HG03060 (cell line): Measurements from ENCODE around the gene ABLIM2.

Source experiments
- ATAC-seq: cut with Tn5 transposase; IDR thresholded peaks from one replicate; pipeline ENCODE4 v1.9.1; 2021; ENCODE audit warnings: low read depth, moderate number of reproducible peaks; ENCODE audit not compliant: unreplicated experiment

The ABLIM2 gene

DNA sequence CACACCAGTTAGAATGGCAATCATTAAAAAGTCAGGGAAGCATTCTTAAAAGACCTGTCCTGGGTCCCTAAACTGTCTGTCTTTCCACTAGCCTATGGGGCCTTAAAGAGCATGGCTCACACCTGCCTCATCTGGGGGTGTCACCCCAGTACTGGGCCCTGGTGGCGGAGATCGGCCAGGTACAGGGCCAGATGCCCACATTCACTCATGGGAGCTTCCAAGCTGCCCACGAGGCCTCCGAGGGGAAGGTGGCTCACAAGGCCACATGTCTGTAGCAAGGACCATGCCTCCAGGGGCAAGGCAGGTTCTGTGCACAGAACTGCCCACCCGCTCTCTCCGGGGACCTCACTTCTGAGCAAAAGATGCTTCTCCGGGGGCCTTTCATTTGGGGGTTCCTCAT, 163.5 kb downstream of the ABLIM2 start:
- ATAC-seq, result no peak

DNA sequence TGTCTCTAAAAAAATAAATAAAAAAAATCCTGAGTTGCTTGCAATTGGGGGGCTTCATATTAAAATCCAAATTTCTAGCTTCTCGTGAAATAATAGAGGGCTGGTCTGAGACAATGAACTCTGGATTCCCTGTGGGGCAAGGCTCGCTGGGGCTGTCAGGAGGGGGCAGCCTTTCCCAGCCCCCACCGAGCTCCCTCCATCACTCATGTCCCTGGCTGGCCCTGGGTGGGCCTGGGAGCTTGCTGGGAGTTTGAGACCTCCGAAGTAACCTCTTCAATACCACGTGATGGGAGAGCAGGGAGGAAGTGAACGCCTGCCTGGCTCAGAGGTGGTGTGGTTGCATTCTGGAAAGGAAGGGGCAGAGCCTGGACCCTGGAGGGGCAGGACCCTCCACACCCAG, 164.9 kb downstream of the ABLIM2 start:
- no peak for ATAC-seq

DNA sequence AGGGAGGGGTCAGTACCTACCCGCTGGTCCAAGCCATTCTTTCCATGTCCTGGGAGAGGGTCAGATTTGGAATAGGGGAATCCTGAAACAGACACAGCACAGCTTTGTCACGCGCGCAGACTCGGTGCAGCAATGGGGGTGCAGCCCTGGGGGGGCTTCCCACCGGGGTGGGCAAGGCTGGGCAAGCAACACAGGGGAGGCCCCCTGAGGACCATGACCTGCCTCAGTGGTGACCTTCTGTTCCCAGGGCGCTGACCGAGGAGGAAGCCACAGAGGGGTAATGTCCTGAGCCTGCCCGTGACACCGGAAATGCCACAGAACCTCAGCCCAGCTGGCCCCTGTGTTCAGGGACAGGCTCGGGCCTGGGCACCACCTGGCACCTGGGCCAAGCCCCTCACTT, 165.8 kb downstream of the ABLIM2 start:
- no peak for ATAC-seq

DNA sequence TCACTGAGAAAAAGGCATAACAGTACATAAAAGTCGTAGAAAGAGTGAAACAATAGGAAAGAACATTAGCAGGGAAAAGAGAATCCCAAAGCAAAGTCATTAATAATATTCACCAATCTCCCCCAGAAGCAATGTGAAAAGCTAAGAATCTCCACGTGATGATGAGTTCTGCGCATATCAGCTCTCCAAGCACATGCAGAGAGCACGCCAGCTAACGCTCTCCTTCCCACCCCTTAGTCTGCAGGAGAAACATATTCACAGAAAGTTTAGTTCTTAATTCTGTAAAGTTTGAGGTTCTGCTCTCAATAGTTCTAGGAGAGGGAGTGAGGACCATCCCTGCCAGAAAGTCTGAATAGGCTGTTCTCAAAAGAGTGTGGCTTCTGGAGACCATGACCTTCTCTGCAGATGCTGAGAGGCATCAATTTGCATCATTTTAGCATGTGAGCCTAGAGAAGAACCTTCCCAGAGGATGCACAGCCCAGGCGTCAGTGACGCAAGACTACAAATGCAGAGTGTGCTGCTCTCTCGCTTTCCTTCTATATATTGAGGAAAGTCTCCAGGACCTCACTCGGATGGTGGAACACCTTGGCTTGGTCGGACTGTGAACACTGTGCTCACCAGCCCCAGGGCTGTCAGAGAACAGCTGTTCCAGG, 167.7 kb downstream of the ABLIM2 start:
- no peak for ATAC-seq

DNA sequence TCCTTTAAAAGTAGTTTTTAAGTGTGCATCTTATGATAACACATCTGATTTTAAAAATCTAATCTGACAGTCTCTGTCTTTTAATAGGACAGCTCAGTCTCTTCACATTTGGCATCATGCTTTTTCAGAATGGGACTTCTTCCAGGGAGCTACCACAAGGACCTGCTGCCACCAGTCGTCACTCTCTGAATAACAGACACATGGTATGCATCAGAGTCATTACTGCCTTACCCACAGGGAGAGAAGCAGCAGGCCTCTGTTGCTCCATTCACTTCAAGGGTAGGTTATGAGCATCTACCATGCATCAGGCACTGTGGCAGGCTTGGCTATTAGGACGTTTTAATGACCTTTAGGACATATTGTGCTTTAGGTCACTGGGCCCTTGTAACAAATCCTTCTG, 169.0 kb downstream of the ABLIM2 start:
- ATAC-seq, result no peak

DNA sequence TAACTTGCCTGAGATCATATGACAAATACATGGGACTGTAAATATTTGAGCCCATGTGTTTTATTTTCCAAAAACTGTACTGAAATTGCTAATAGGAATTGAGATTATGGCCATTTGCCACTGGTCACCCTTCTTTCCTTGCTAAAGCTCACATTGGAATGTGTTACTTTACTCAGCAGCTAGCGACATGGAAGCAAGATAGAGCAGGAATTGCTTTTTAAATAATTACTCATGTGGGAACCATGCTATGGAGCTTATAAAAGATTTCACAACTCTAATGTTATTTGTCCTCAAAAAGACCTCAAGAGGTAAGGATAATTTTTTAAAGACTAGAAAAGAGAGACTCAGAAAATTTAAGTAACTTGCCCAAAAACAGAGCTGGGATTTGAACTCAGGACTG, 170.2 kb downstream of the ABLIM2 start:
- no peak for ATAC-seq

DNA sequence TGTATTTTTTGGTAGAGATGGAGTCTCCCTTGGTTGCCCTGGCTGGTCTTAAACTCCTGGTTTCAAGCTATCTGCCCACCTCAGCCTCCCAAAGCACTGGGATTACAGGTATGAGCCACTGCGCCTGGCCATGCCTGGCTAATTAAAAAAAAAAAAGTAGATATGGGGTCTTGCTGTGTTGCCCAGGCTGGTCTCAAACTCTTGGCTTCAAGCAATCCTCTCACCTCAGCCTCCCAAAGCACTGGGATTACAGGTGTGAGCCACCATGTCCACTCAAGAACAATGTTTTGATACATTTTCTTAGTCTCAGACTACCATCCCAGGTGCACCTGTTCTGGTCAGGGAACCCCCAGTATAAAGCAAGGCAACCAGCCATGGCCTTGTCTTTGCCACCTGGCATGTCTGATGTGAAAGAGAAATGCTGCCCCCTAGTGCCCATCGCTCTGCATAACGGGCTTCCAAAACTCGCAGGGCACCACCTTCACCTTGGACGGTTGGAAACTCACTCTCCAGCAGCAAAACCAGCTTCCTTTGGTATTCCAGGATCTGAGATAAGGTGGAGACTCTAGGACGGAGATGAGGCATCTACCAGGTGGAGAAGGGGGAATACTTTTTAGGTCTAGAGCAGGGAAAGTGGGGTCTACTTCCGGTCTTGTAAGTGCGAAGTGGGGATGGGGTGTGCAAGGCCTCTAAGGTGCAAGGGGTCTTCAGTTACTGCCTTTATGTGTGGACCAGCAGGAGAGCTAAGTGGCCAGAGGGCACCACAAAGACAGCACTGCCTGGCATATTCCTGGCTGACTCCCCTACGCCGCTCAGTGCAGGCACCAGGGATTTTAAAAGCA, 171.2 kb downstream of the ABLIM2 start:
- no peak for ATAC-seq

DNA sequence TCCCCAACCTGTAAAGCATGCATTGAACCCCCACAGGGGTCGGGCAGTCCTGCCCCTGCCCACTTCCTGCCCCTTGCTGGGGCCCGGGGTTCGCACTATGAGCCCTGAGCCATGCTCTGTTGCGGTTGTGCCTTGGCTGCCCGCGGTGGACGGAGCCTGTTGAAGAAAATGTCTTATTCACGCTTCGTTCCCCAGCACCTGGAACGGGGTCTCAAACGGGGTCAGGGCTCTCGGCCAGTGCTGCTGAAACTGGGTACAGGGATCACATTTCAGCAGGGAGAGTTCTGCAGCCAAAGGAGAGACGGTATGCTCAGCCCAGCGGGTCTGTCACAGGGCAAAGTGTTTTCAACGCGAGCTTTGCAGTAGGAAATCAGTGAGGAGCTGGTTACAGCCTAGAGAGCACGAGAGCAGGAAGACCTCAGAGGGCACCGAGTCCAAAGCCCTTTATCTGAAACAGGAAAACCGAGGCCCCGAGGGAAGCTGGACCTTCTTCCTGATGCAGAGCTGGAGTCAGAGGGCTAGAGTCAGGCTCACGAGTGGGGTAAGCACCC, 172.6 kb downstream of the ABLIM2 start:
- no peak for ATAC-seq

DNA sequence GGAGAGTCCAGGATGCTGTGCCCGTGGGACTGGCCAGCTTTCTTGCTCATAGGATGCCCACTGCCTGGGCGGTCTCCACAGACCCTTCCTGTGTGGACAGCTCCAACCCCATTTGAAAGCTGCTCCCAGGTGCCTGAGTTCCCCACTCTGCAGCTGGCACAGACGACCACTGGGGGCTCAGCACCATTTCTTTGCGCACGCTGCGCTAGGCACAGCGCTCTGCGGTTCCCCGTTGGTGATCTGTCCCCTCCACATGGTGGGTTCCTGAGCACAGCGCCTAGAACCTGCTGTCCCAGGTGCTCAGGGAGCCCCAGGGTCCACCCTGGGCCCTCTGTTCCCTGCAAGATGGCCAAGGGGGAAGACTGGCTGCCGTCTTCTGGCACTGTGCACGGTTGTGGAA, 173.5 kb downstream of the ABLIM2 start:
- ATAC-seq, result no peak

DNA sequence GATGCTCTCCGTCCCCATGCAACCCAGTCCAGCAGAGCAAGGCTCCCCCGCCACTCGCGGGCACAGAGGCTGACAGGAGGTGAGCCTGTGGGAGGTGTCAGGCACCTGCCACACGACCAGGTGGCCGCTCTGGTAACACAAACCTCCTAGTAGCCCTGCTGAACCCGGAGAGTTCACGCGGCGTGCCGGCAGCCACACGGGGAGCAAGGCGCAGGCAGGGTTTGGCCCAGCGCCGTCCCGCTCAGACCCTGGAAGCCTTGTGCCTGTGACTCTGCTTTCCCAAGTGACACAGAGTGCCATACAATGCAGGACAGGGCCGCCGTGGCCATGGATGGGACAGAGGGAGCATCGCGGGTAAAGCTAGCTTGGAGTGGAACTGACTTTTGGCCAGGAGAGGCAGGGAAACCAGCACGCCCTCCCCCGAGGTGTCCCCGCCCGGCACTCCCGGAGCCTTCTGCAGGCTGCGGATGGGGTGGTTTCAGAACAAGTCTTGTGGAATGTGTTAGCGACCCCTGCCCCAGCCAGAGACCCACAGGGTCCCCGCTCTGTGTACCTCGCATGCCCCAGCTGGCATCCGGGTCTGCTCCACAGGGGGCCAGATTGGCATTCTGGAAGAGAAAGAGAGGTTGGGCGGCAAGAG, 174.2 kb downstream of the ABLIM2 start:
- ATAC-seq, result no peak

DNA sequence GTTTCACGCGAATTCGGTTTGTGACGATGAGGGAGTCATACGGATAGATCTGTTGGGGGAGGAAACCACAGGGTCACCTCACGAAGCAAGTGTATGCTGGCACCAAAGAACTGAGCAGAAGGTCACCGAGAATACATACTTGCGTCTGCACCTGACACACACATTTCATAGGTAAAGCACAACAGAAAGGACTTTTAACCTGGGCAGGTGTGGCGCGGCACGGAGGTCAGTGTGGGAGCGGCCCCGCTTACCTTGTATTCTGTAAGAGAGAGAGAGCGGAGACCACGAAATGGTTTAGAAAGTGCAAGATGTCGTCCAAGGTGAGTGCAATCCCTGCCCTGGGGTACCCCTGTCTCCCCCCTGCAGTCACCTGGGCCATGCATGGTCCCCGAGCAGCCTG, 175.3 kb downstream of the ABLIM2 start:
- no peak for ATAC-seq

DNA sequence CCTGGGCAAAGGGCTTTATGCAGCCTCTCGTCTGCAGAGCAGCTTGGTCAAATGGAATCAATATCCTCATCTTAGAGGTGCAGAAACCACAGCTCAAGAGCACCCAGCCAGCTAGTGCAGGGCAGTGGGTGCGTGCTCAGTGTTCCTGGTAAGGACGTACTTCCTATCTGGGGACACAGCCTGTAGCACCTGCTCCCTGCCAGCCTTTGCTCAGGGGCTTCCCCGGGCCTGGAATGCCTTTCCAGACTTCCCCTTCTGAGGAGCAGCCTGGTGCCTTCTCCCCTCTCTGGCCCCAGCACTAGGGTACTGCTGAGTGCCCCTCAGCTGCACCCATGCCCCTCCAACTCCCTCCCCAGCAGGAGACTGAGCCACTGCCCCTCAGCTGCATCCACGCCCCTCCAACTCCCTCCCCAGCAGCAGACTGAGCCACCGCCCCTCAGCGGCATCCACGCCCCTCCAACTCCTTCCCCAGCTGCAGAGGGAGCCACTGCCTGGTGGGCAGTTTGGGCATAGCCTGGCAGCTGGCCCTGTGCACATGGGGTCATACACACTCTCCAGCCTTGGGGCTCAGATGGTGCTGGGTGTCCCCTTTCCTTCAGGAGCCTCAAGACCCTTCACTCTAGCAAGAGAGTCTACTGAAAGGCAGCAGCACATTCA, 176.7 kb downstream of the ABLIM2 start:
- ATAC-seq, result no peak

DNA sequence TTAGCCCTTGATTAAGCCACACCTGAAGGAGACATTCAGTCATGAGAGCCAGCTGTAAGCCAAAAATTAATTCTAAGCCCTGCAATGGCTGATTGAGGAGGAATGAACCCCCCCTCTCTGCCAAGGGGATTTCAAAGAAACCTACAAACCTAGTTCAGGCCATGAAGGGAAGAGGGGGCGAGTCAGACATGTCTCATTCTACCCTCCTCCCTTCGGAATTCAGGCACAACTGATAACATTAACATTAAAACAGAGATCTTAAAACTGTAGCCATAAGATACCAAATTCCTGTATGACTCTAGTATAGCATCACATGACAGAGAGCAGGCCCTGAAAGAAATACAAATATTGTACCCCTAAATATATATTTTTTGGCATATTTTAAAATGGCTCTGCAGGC, 178.6 kb downstream of the ABLIM2 start:
- no peak for ATAC-seq

DNA sequence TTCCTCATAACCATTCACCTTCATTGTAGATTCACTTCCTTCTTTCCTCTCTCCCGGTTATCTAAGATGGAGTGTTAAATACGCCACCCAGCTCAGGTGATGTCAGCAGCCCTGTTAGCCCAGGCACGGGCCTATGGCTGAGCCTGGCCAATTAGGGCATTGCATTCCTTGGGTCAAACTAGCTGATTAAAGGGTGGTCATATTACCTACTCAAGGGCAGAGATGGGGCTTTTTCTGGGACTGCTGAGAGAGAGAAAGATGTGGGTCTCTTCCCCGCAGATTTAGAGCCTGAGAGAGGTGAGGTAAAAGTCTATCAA, 179.0 kb downstream of the ABLIM2 start:
- ATAC-seq, result no peak

DNA sequence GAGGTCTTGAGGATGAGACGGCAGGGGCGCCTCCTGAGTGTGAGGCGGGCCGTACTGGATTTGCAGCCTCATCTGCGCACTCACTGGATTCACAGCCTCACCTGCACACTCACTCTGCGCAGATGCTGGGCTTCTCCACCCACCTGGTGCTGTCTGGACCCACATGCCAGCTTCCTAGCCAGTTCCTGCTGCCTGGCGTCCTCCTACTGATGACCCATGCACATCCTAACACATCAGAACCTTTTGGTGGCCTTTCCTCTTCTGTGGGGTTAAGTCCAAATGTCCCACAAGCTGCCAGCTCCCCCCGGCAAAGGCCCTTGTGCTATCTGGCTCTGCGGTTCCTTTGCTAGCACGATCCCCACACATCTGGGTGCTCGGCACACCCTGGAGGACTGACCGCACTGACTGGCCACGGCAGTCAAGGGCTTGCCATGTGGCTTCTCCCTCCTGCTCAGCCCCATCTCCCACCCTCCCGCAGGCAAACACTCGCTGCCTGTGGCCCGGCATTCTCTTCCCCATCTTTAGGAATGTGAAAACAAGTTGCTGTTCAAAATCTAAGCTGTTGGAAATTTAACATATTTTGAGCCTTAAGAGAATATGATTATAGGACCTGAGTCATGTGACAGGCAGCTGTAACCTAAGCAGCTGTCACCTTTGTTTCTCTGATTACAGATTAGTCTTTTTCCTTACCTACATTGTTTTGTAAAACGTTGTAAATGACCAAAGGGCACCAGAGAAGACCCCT, 179.5 kb downstream of the ABLIM2 start:
- no peak for ATAC-seq

DNA sequence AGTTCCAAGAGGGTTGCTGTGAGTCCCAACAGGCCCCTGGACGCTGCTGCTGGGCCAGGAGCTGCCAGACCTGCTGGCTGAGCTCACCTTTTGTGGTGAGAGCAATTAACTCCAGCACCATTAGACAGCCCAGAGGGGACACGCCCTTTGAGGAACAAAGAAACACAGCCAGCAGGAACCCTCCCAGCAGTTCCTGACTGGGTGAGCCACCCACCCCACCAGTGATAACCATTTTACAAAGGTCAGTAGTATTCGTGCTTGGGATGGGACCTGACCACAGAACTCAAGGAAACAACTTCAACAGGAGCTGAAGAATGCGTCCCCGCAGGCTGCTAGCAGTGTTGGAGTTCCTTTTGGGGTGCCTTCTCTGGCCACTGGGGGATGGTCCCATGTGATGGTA, 180.1 kb downstream of the ABLIM2 start:
- no peak for ATAC-seq

DNA sequence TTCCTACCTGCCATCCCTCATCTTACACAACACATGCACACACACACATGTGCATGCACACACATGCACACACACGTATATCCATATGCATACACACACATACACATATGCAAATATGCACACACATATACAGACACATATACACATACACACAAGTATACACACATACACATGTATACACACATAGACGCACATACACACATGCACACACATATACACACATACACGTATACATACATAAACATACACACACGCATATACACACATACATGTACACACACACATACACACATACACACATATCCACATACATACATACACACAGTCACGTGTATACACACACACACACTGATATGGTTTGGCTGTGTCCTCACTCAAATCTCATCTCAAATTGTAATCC, 182.0 kb downstream of the ABLIM2 start:
- ATAC-seq, result no peak

DNA sequence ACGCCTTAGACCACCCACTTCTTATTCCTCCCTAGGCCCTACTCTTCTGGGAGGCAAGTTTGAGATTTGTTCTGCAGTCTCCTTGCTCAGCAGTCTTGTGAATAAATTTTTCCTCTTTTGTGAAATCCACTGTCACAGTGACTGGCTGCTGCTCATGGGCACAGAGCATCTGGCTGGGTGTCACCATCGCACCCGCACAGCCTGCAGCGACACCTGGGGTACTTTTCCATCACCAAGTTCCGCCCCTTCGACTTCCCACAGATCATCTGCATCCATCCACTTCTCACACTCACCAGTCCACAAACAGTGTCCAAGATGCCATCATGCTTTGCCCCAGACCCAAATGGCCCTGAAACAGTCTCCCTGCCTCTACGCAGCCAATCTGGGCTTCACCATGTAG, 182.6 kb downstream of the ABLIM2 start:
- ATAC-seq, result no peak

DNA sequence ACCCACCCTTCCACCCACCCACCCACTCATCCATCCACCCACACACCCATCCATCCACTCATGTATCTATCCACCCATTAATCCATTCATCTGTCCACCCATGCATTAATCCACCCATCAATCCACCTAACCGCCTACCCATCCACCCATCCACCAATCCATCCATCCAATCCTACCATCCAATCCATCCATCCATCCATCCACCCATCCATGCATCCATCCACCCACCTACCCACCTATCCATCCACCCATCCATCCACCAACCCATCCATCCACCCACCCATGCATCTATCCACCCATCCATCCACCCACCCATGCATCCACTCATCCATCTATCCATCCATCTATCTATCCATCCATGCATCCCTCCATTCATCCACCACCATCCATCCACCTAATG, 184.2 kb downstream of the ABLIM2 start:
- no peak for ATAC-seq

DNA sequence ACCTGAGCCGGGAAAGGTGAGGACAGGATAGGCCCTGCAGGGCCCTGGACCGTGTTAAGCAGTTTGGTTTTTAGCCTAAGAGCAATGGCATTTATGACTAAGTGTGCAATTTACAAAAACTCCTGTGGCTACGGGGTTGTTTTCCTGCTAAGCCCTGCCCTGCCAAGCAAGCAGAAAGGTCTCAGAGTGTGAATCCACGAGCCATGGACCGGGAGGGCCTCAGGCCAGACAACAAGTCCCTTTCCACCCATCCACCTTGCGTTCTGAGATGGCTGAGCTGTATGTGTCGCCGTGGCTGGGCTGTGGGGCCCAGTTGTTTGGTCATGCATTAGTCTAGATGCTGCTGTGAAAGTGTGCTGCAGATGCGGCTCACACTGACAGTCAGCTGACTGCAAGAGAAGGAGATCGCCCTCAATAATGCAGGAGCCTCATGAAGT, 185.1 kb downstream of the ABLIM2 start:
- ATAC-seq, result no peak
